ENCODE results near the gene CCDC12. TPM values are rescaled to one million over a fixed set of nuclear protein-coding genes. Genes with fewer than 3 reads are reported as not detected.

The CCDC12 gene
- total RNA-seq, 1 donor from 2014 or later, result 37.4 TPM

GRCh38 chr3:46932455-46933225, 43.9 kb downstream of the CCDC12 start:
- Mint-ChIP-seq H3K4me1 (ENCODE audit: unreplicated experiment) (peaks cover 81% of the 10 kb centered on the region), H3K27me3 (ENCODE audit: unreplicated experiment) (no peaks in the 10 kb centered on the region), H3K36me3 (ENCODE audit: unreplicated experiment) (peaks cover 7% of the 10 kb centered on the region), H3K9me3 (ENCODE audit: unreplicated experiment) (no peaks in the 10 kb centered on the region), H3K27ac (ENCODE audit: unreplicated experiment) (peak overlapping the region; percentile 93), H3K4me3 (ENCODE audit: unreplicated experiment) (no peak overlapping the region)
- TF ChIP-seq CTCF (IDR thresholded peaks at IDR 0.05), result no peak
- DNase-seq (ENCODE audit: extremely low spot score, unreplicated experiment), result no peak

- Mint-ChIP-seq H3K27me3 (ENCODE audit: unreplicated experiment) (no peaks in the 10 kb centered on the region), H3K4me3 (ENCODE audit: unreplicated experiment) (peak overlapping the region; percentile 15), H3K9me3 (ENCODE audit: unreplicated experiment) (no peaks in the 10 kb centered on the region), H3K36me3 (ENCODE audit: unreplicated experiment) (peaks cover 5% of the 10 kb centered on the region), H3K27ac (ENCODE audit: unreplicated experiment) (peak overlapping the region; percentile 93), H3K4me1 (ENCODE audit: unreplicated experiment) (peaks cover 77% of the 10 kb centered on the region)
- no peak for TF ChIP-seq CTCF (IDR thresholded peaks at IDR 0.05)
- no peak for DNase-seq (ENCODE audit: extremely low spot score, unreplicated experiment)
Measured at GRCh38 chr3:46931631-46932331, 44.8 kb downstream of the CCDC12 start.

- TF ChIP-seq CTCF (IDR thresholded peaks at IDR 0.05), result no peak
- no peaks in the 10 kb centered on the region for H3K9me3 Mint-ChIP-seq (ENCODE audit: unreplicated experiment)
- DNase-seq (ENCODE audit: extremely low spot score, unreplicated experiment), result no peak
- H3K4me1 Mint-ChIP-seq (ENCODE audit: unreplicated experiment), result peaks cover 69% of the 10 kb centered on the region
- H3K27ac Mint-ChIP-seq (ENCODE audit: unreplicated experiment), result peak overlapping the region; percentile 93
- H3K36me3 Mint-ChIP-seq (ENCODE audit: unreplicated experiment), result peaks cover 5% of the 10 kb centered on the region
- H3K27me3 Mint-ChIP-seq (ENCODE audit: unreplicated experiment), result no peaks in the 10 kb centered on the region
- H3K4me3 Mint-ChIP-seq (ENCODE audit: unreplicated experiment), result peak overlapping the region; percentile 20
Measured at GRCh38 chr3:46930945-46931403, 45.6 kb downstream of the CCDC12 start.

GRCh38 chr3:46930166-46930944, 46.2 kb downstream of the CCDC12 start:
- Mint-ChIP-seq H3K36me3 (ENCODE audit: unreplicated experiment) (peaks cover 5% of the 10 kb centered on the region), H3K9me3 (ENCODE audit: unreplicated experiment) (no peaks in the 10 kb centered on the region), H3K27me3 (ENCODE audit: unreplicated experiment) (no peaks in the 10 kb centered on the region), H3K4me3 (ENCODE audit: unreplicated experiment) (peak overlapping the region; percentile 20), H3K4me1 (ENCODE audit: unreplicated experiment) (peaks cover 66% of the 10 kb centered on the region), H3K27ac (ENCODE audit: unreplicated experiment) (peak overlapping the region; percentile 93)
- DNase-seq (ENCODE audit: extremely low spot score, unreplicated experiment), result no peak
- no peak for TF ChIP-seq CTCF (IDR thresholded peaks at IDR 0.05)

Data from osteocyte (in vitro differentiated cells).